Fibroblast of peridontal ligament (primary cell): ENCODE results near the gene RBMS1.
A peak's percentile ranks its signal among the peaks of the same experiment; 100 is the strongest.

ENCODE experiments used
- DNase-seq: peaks from one replicate; pipeline ENCODE4 v3.0.0-alpha.2; 2010; ENCODE audit errors: extremely low read depth

Gene RBMS1

DNA sequence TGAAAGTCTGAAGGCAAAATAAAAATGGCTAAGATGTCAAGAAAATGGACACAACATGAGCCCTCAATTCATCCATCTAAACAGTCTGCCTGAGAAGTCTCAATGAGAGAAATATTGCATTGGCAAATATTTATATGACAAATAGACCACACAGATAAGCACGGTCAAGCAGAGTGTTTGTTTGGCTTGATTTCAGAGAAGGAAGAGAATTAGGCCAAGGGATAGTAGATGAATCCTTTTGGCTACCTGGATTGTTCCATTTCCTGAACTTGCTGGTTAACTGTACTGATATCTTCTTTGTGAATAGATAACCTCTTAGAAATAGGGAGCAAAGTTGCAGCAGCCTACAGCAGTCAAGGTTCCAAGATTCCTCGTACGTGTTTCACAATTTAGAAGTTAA is 129.6 kb downstream of the RBMS1 start:
- no peak for DNase-seq

DNA sequence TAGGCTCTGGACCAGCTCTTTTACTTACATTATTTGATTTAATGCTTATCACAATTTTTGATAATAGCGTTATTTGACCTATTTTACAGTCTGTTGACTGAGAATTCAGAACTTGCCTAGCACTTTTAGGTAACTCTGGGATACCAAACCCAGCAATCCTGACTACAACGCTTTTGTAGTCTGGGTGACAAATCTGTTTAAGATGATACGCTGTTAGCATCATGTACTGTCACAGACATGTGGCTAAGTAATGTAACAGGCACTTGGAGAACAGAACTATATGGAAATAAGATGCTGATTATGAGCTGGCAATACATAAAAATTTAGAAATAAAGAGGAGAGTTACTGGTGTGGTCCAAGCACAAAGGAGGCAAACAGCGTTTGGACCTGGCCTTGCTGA is 130.6 kb downstream of the RBMS1 start:
- DNase-seq, result no peak

DNA sequence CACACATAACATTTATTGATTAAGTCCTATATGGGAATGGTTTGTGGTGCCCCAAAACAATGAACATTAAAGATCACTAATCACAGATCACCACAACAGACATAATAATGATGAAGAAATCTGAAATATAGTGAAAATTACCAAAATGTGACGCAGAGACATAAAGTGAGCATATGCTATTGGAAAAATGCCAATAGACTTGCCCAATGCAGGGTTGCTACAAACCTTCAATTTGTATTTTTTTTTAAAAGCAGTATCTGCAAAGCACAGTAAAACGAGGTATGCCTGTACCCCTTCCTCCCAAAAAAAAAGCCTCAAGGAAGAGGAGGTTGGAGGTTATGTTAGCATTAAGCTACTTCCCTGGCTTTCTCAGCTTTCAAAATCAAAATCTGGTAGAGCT is 131.1 kb downstream of the RBMS1 start:
- DNase-seq, result no peak

DNA sequence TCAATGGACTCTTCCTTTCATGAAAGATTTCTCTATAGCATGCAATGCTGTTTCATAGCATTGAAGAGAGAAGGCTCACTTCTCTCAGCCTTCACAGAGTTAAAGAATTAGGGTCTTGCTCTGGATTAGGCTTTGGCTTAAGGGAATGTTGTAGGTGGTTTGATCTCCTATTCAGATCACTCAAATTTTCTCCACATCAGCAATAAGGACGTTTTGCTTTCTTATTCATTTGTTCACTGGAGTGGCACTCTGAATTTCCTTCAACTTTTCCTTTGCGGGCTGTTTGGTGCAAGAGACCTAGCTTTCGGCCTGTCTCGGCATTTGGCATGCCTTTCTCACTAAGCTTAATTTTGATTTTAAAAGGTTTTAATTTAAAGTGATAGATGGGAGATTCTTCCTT is 131.6 kb downstream of the RBMS1 start:
- no peak for DNase-seq

DNA sequence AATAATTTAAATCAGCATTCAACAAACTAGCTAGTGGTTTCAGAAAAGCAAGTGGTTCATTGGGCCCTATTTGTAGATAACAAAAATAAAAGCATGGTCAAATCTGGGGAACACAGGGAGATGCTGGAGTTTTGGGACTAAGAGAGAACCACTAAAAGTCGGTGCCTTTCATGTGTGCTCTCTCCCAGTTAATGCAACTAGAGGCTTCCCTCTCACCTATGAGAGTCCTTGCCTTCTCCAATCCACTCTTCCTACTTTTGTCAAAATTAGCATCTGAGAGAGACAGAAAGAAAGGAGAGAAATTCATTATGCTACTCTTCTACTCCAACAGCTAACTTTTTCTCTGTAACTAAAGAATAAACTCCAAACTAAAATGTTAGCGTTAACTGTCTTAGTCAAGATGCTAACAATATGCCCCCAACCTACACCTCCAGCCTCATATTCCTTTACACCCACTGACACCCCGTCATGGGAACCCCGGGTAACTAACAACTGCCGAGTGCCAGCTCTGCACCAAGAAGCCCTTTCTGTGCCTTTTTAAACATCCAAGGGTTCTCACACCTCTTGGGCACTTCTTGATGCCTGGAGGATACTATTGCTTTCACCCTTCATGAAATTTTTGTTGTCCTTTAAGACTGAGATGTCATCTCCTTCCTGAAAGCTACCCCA is 133.4 kb downstream of the RBMS1 start:
- no peak for DNase-seq

DNA sequence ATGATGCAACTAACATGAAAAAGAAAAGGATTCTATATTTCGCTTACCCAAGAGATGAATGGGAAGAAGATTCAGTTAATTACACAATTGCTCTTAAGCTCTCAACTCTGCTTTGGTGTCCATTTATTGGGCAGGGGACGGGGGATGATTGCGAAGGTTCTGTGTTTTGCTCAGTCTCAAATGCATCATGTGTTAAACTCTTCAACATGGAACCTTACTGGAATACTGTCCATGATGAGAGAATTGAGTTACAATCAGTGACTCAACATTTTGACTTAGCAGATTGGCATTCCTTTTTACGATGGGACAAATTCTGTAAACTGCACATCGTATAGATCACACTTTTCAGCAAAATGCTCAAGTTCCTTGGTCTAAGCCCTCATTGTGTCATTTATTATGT is 135.6 kb downstream of the RBMS1 start:
- DNase-seq, result peak; percentile 69

DNA sequence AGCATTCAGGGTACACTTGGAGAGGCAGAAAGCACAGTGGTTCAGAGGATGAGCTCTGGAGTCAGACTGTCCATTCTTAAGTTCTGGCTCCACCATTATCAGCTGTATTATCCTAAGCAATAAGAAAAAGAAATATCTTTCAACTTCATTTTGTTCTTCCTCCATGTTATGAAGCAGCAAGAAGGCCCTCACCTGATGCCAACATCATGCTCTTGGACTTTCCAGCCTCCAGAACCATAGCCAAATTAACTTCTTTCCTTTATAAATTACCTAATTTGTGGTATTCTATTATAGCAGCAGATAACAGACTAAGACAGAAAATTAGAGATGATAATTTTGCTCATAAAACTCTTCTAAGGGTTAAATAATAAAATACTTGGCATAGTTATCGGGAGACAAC is 137.1 kb downstream of the RBMS1 start:
- DNase-seq, result no peak

DNA sequence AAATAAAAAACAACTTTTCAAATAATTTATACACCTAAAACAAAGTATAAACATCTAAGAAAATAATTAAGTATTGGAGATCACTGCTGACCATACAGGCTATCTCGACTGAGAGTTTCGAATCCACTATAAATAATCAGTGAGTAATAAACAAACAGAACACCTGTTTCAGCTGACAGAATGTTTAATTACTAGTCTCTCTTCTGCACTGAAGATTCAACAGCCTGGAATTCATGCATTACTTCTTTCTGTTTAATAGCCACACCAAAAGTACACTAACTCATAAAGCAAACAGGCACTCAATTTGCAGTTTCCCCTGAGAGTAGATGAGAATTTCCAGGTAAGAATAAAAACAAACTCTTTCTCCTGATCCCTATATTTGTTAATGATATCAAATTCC is 138.5 kb downstream of the RBMS1 start:
- no peak for DNase-seq

DNA sequence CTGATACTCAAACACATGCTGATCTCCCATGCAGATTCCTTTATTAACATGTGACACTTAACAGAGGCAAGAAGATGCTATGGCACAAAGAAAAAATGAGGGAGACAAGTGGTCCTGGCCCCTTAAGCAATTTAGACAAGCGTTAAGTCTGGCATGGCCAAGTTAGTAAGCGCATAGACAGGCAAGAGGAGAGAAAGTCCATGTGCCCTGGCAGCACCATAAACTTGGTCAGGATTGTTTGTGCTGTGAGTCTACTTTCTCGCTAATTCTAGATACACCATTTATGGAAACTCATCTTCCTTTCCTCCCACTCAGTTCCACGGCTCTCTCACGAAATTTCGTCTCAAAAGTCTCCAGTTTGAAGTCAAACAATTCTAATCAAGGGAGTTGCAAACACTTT is 138.9 kb downstream of the RBMS1 start:
- DNase-seq, result no peak

DNA sequence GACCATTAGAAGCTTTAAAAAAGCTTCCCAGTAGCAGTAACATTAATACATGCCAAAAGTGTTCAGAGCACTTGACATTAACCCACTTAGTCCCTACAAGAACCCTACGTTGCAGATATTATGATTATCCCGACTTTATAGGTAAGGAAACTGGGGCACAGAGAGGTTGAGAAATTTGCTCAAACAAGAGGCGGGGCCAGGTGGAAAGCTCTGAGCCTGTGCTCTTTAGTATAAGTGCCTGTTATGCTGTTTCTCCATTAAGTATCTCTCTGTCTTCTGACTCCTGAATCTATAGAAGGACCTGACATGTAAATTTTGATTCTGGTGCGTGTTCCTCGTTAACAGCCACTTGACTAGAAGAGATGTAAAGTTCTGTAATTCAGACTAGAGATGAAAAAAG is 139.8 kb downstream of the RBMS1 start:
- no peak for DNase-seq

DNA sequence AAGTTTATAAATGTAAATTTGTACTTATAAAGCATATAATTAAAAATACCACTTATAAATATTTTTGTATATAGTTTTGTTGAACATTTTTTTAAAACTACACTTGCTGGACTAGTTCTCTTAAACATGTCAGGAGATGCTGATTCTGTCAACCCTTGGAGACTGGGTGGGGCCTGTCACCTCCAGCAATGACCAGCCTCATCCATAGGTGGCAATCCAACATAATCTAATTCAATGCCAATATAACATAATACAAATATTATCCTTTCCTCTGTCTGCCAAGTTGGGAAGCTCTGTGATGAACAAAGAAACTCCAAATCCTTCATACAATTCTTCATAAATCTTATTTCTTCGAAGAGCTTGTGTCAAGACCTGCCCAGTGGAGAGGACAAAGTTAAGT is 140.4 kb downstream of the RBMS1 start:
- DNase-seq, result no peak

DNA sequence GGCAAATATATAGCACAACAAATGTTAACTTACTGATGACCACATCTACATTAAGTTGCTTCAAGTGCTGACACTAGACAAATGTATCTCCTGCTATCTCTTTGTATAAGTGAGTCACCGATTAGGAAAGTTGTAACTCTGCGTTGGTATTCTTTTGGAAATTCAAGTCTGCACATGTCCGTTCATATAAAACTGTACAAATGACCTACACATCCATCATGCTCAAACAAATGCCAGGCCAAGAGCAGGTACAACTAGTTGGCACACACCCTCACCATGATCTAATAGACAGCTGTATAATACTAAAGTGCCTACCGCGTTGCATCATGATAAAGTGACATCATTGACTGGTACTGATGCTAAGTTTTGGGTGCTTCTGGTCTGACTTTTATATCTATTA is 141.1 kb downstream of the RBMS1 start:
- no peak for DNase-seq

DNA sequence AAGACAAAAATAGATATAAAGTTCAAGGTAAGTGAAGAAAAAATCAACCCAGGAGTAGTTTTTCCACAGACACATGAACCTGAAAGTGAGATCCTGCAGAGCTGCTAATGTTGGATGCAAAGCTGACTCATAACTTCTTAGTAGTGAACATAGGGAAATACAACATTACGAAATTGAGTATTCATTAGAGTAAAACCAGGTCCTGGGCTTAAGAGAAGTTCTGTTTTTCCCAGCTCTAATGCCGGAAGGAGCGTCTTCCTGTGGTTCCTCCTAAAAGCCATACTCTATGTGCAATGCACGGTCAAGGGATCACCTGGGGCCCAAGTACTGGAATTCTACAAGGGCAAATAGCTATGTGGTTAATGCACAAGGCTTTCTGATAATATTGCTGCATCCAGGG is 141.7 kb downstream of the RBMS1 start:
- peak; percentile 60 for DNase-seq

DNA sequence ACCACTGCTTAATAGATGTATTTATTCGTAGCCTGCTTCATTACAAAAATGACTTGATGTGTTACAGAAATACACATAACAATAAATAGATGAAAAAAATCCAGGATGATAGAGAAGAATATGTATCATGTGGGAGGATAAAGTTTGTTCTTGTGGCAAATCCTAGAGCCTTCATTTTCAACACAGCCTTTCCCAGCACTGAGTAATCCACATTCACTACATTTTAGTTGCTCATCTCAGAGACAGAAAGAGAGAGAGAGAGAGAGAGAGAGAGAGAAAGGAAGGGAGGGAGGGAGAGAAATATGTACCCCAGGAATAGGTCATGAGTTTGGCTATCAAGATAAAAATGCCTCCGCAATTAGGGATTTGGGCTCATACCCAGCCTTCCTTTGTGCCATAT is 144.3 kb downstream of the RBMS1 start:
- DNase-seq, result no peak

DNA sequence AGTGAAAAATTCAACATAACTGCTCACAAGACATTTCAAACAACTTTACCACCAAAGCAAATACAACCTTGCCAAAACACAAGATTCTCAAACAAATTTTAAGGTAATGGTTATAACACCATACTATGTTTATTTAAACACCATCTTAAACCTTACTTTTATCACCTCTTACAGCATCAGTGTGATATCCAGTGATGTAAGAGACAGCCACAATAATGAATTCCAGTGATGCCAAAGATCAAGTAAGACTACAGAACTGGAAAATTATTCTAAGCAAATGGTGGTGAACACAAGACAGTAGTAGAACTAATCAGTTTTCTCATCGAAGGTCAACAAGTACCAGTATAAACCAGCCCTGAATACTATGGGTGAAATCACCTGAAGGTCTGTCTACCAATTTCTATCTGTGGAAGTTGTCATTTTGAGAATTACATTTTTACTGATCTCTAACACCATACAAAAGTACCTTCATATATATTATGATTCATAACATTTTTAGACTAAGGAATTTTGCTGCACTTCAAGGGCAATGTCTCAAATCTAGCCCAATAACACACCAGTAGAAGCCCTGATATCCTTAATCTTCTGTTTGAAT is 146.2 kb downstream of the RBMS1 start:
- peak; percentile 57 for DNase-seq

DNA sequence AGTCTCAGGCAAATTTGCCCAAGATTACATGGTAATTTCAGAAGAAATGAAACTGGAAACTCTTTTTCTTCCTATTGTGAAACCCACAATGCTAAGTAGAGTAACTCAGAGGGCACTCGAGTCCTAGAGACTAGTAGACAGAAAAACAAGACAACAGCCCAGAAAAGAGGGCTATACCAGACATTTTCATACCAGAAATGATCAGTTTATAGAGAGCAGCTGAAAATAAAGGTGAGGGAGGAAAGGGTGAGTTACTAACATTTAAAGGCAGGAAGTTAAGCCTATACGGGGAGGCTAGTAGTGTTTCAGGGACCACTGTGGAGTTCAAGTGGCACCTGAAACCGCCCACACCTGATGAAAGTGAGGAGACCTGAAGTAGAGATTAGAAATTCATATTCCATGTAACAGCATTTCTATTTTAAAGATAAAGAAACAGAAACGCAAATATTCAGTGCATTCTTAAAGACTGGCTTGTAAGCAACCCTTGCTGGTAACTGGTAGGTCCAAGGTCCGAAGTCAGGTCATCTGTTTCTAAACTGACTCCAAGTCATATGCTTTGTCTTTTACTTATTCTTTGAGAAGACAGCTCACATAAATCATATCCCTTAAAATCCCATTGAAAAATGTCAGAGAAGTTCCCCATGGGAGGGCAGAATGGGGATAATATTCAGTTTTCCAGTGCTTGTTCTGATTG is 148.4 kb downstream of the RBMS1 start:
- DNase-seq, result no peak

DNA sequence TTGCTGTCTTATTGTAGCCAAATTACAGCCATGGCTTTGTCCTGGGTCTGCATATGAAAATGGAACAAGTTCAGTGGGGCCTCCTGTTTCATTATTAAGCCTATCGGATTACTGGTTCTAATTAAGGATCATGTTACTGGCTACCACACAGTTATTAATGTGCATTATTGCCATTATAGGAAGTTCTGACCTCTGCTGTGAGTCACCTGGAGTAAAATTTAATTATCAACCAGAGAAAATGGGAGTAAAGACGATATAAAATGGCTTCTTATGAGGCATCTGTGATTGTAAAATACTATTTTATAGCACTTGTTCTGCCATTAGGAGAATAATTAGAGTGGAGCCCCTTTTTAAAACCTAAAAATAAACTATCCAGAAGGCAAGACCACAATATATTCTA is 150.2 kb downstream of the RBMS1 start:
- DNase-seq, result no peak

DNA sequence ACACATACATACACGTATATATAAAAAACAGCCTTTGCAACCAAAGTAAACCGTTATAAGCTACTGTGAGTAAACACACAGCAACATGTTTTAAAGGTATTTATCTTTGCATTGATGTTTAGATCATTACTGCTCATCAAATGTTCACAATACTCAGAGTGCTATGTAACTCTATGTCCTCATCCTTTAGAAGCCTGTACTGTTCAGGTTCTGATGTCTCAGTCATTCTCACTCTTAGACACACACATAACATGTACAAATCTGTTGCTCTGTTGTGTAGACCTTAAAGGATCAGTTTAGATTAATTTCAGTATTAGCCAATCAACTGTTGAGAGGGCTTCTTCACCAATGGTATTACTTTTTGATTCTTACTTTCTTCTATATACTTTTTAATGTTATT is 153.9 kb downstream of the RBMS1 start:
- no peak for DNase-seq

DNA sequence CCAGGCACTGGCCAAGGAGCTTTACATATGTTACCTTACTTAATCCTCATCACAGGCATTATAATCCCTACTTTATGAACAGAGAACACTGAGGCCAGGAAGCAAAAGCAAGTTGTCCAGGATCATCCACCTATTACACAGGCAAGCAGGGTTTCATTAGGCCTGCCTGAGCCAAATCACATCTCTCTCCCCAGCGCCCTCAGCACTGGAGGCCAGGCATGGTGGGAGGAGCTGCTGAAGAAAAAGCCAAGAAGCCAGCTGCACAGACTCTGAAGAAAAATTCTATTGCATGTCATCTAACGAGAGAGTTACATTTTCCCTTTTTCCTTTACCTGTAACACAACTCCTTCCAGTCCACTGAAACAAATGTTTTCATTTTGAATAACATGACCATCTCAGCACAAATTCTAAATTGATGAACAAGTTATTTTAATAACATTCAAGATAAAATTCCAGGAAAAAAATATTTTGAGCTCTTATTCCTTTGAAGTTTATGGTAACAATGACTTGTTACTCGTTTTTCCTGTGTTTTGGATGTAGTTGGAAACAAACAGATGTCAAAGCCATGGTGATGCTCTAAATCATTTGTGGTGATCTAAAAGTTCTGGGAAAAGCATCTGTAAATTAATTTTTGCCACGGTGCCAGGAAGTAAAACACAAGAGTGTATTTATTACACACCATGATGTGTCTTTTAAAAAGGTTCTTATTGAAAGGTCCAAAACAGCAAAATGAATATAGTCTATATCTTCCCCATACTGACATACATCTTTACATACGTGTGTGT is 154.5 kb downstream of the RBMS1 start:
- peak; percentile 56 for DNase-seq

DNA sequence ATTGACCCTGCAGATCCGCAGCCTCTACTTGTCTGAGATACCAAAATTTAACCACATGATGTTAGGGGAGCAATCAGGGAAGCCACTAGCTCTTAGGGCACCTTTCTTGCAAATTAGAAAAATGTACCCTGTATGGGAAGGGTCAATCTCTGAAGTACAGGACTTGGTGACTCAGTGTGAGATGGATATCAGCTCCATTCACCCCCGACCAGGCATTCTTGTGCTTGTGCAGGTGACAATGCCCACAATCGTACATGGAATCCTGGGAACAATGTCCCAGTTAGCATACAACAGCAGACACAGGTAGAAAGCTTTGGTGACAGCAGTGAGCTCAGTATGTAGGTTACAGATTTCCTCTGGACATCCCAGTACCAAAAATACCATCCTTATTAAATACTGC is 155.9 kb downstream of the RBMS1 start:
- DNase-seq, result no peak

DNA sequence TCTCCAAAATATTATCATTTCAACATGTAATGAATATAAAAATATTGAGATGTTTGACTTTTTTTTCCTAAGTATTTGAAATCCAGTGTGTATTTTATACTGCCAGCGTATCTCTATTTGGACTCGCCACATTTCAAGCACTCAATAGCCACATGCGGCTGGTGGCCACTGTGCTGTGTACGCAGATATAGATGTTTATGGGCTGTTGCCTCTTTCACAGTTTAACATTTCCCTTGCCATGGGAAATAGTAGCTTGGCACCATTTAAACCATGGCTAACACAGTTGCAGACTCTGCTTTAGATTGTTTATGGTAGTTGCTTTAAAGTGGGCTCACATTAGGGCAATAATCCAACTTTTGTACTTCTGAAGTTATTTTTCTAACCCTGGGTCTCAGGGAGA is 157.0 kb downstream of the RBMS1 start:
- no peak for DNase-seq

DNA sequence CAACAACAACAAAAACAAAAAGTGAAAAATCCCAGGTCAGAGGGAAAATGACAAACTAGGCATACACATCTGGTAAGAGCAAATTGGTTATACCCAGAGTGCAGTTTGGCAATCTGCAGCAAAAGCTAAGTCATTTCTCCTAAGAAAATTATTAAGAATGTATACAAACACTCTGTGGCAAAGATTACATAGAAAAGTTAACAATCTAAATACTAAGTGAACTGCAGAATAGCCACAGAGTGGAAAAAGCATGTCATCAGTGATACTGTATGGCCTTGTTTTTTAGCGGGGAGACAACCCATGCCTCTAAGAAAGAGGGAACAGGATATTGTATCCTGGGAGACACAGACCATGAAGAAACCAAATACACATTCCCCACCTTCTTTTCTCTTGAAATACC is 157.5 kb downstream of the RBMS1 start:
- DNase-seq, result peak; percentile 93

DNA sequence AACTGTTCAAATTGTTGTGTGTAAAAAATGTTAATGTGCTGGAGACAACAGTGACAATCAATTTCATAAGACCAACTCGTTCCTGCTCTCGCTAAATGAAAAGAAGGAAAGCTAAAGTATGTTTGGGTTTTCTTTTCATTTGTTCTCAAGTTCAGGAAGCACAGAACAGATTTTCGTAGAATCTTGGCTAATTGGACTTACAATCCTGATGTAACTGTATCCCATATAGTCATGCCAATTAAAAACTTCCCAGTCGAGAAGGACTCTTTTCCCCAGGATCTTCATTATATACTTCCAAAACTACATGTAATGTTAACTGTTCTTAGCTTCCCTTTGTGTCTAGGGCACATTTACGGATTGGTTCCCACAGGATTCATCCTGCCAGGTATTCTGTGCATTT is 158.2 kb downstream of the RBMS1 start:
- peak; percentile 57 for DNase-seq
